ENCODE measurements around the gene EPAS1. TPM values are rescaled to one million over a fixed set of nuclear protein-coding genes. Genes with fewer than 3 reads are reported as not detected.

Gene EPAS1
- total RNA-seq, 1 experiment from 2014 or later = 17.3 TPM

DNA sequence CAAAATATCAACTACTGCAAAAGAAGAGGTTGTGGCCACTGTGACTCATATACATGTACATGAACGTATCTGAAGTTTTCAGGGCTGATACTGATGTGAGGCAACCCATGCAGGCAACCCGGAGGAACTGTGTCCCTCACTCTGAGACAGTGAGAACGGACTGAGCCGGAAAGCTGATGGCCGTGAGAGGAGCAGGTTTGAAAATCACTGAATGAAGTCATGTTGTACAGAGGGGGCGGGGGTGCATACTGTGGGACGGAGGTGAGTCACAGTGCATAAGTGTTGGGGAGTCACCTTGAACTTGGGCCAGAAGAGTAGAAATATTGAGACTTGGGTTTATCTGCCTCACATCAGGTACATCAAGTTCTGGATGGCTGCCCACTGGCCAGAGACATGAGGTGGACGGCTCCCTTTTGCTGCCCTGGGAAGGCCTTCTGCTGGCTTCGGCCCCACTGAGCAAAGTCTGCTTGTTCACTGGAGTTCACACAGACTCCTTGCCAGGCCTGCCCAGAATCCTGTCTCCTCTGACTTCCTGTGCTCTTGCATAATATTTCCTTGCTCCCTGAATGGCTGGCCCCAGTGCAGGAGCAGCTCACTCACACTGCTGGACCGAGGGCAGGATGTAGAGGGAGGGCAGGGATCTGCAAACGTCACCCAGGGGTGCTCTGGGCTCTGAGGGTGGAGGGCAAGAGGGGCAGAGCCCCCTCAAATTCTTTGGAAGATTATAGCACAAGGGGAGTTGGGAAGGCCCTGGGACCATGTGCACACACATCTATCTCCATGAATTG, 18.1 kb downstream of the EPAS1 start:
- Histone ChIP-seq H3K9me3 (replicated peaks) (no peaks in the 10 kb centered on the region; the same call in 1 of the 2 replicates), H3K27ac (no peak overlapping the region), H3K4me3 (no peak overlapping the region), H3K4me1 (no peaks in the 10 kb centered on the region), H3K27me3 (no peaks in the 10 kb centered on the region), H3K36me3 (no peaks in the 10 kb centered on the region)
- no peak for DNase-seq

GRCh38 chr2:46317094-46317486, 19.9 kb downstream of the EPAS1 start:
- no peaks in the 10 kb centered on the region; the same call in 1 of the 2 replicates for H3K9me3 ChIP-seq (replicated peaks)
- no peak overlapping the region for H3K4me3 ChIP-seq
- no peak for DNase-seq
- H3K27ac ChIP-seq = no peak overlapping the region
- H3K27me3 ChIP-seq = no peaks in the 10 kb centered on the region
- H3K36me3 ChIP-seq = no peaks in the 10 kb centered on the region
- no peaks in the 10 kb centered on the region for H3K4me1 ChIP-seq

GRCh38 chr2:46318579-46319460, 21.6 kb downstream of the EPAS1 start:
- no peaks in the 10 kb centered on the region for H3K4me1 ChIP-seq
- H3K36me3 ChIP-seq = no peaks in the 10 kb centered on the region
- DNase-seq = no peak
- H3K27ac ChIP-seq = no peak overlapping the region
- no peaks in the 10 kb centered on the region; the same call in 1 of the 2 replicates for H3K9me3 ChIP-seq (replicated peaks)
- H3K27me3 ChIP-seq = no peaks in the 10 kb centered on the region
- H3K4me3 ChIP-seq = no peak overlapping the region

DNA sequence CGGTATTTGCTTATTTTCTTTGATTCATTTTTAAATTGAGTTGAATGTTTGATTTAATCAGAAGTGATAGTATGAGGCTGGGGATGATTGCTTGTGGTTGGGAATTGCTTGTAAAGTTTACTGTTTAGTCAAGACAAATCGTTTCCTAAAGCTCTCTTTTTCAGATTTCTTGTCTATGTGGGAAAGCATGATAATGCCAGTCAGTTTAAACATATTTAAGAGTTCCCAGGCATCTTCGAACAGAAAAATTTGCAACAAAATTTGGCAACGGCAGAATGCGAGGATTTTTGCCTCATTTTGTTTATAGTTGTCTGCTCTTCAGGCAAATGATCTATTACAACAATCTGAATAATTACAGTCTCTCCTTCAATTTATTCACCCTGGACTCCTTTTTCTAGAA, 22.5 kb downstream of the EPAS1 start:
- no peak overlapping the region for H3K27ac ChIP-seq
- H3K36me3 ChIP-seq = no peaks in the 10 kb centered on the region
- no peak for DNase-seq
- no peaks in the 10 kb centered on the region for H3K4me1 ChIP-seq
- H3K27me3 ChIP-seq = no peaks in the 10 kb centered on the region
- H3K4me3 ChIP-seq = no peak overlapping the region
- H3K9me3 ChIP-seq (replicated peaks) = no peaks in the 10 kb centered on the region

GRCh38 chr2:46320141-46320567, 22.9 kb downstream of the EPAS1 start:
- Histone ChIP-seq H3K4me3 (no peak overlapping the region), H3K4me1 (no peaks in the 10 kb centered on the region), H3K27me3 (no peaks in the 10 kb centered on the region), H3K36me3 (no peaks in the 10 kb centered on the region), H3K27ac (no peak overlapping the region), H3K9me3 (replicated peaks) (no peaks in the 10 kb centered on the region)
- DNase-seq = no peak

DNA sequence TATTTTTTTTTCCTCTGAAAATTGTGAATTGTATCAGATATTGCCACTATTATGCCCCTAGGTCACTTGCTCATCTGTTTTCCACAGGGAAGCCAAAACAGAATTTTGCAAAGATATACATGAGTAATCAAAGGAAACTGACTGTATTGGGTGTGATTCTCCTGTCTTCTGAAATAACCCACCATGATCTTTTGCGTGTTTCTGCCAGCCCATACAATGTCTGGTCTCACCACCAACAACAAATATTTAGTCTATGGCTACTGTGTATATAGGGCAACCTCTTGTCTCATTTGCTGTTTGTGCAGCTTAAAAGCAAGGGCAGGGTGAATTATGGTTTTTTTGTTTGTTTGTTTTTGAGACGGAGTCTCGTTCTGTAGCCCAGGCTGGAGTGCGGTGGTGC, 26.5 kb downstream of the EPAS1 start:
- no peaks in the 10 kb centered on the region for H3K9me3 ChIP-seq (replicated peaks)
- no peaks in the 10 kb centered on the region for H3K36me3 ChIP-seq
- no peak overlapping the region for H3K4me3 ChIP-seq
- H3K4me1 ChIP-seq = no peaks in the 10 kb centered on the region
- no peak overlapping the region for H3K27ac ChIP-seq
- no peak for DNase-seq
- H3K27me3 ChIP-seq = no peaks in the 10 kb centered on the region

GRCh38 chr2:46325182-46325928, 28.1 kb downstream of the EPAS1 start:
- no peaks in the 10 kb centered on the region for H3K9me3 ChIP-seq (replicated peaks)
- H3K27me3 ChIP-seq = no peaks in the 10 kb centered on the region
- H3K36me3 ChIP-seq = no peaks in the 10 kb centered on the region
- no peak for DNase-seq
- H3K4me1 ChIP-seq = peaks cover 9% of the 10 kb centered on the region
- H3K27ac ChIP-seq = no peak overlapping the region
- H3K4me3 ChIP-seq = no peak overlapping the region

DNA sequence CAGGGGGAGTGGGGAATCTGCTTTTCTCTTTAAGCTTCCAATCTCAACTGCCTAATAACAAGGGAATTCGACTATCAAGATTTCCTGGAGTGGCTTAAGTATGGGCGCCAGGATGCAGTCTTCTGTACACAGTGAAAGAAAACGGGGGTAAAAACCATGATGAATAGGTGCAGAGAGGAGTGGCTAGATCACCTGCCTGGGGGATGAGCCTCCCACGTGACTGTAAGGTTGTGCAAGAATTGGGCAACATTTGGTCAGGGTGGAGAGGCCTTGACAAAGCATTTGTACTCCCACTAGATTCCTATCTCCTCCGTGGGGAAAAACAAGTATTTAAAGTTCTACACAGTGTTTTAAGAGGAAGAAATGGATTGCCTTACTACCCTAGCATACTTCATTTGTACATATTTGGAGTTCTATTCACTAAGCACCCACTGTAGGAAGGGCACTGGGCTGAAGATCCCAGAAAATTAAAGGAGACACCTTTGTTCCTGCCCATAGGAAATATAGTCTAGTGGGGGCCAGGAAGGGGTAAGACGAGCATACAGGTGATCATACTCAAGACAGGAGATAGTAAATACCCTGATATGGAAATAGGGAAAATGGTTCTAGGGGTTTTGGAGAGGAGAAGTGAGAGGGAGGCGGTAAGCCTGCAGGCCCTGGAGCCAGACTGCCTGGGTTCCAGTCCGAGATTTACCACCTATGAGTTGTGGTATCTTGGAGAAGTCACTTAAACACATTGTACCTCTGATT, 29.2 kb downstream of the EPAS1 start:
- Histone ChIP-seq H3K4me1 (peaks cover 19% of the 10 kb centered on the region), H3K36me3 (no peaks in the 10 kb centered on the region), H3K4me3 (no peak overlapping the region), H3K27ac (no peak overlapping the region), H3K9me3 (replicated peaks) (no peaks in the 10 kb centered on the region), H3K27me3 (no peaks in the 10 kb centered on the region)
- DNase-seq = no peak

GRCh38 chr2:46327627-46328026, 30.4 kb downstream of the EPAS1 start:
- peak in 1 of 2 experiments; percentile 19 for DNase-seq
- Histone ChIP-seq H3K36me3 (no peaks in the 10 kb centered on the region), H3K4me3 (no peak overlapping the region), H3K27me3 (no peaks in the 10 kb centered on the region), H3K9me3 (replicated peaks) (no peaks in the 10 kb centered on the region), H3K4me1 (peaks cover 28% of the 10 kb centered on the region), H3K27ac (no peak overlapping the region)

DNA sequence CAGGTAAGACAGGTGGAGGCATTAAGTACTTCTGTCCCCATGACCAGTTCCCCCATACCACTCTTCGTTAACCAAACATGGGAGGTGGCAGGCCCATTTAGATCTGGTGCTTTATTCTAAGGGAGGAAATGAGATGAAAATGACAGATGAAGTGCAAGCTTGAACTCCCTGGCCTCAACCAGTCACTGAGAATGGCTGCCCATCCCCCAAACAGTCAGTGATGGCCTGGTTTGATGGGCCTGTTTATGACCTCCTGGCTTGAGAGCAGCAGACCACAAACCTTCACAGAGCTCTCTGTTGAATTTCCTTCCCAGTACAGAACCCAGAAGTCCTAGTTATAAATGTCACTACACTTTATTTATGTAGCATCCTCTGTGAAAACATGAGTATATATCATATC, 31.1 kb downstream of the EPAS1 start:
- Histone ChIP-seq H3K4me3 (no peak overlapping the region), H3K36me3 (no peaks in the 10 kb centered on the region), H3K4me1 (peaks cover 34% of the 10 kb centered on the region), H3K27me3 (no peaks in the 10 kb centered on the region), H3K27ac (no peak overlapping the region), H3K9me3 (replicated peaks) (no peaks in the 10 kb centered on the region)
- no peak for DNase-seq

DNA sequence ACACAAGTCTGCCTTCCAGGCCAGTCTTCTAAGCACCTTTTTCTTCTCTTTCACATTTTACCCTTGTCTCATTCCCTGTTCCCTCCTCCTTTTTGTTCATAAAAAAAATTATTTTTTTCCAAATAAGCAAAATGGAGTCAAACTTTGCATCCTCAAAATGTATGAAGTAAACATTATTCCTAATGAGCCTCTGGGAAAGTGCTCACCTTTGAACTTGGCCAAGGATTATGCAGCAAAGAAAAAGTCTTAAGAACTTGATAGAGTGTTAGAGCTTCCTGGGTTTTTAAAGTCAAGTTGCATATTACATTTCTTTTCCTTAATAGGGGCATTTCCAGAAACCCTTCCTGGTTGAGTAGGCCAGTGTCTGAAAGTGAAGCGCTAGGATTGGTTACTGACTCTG, 31.6 kb downstream of the EPAS1 start:
- Histone ChIP-seq H3K27me3 (no peaks in the 10 kb centered on the region), H3K36me3 (no peaks in the 10 kb centered on the region), H3K4me3 (no peak overlapping the region), H3K27ac (no peak overlapping the region), H3K4me1 (peaks cover 40% of the 10 kb centered on the region), H3K9me3 (replicated peaks) (no peaks in the 10 kb centered on the region)
- no peak for DNase-seq

DNA sequence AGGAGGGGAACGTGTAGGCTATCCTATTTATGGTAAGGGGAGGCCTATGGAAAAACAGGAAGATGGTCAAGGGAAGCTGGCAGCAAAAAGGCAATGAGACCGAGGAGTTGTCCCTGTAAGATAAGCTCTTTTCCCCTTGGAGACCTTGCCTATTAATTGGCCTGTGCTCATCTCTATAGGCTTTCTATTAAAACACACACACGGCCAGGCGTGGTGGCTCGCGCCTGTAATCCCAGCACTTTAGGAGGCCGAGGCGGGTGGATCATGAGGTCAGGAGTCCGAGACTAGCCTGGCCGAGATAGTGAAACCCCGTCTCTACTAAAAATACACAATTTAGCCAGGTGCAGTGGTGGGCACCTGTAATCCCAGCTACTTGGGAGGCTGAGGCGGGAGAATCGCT, 32.1 kb downstream of the EPAS1 start:
- no peak overlapping the region for H3K4me3 ChIP-seq
- H3K36me3 ChIP-seq = no peaks in the 10 kb centered on the region
- no peak for DNase-seq
- H3K27me3 ChIP-seq = no peaks in the 10 kb centered on the region
- no peak overlapping the region for H3K27ac ChIP-seq
- peaks cover 45% of the 10 kb centered on the region for H3K4me1 ChIP-seq
- no peaks in the 10 kb centered on the region for H3K9me3 ChIP-seq (replicated peaks)

DNA sequence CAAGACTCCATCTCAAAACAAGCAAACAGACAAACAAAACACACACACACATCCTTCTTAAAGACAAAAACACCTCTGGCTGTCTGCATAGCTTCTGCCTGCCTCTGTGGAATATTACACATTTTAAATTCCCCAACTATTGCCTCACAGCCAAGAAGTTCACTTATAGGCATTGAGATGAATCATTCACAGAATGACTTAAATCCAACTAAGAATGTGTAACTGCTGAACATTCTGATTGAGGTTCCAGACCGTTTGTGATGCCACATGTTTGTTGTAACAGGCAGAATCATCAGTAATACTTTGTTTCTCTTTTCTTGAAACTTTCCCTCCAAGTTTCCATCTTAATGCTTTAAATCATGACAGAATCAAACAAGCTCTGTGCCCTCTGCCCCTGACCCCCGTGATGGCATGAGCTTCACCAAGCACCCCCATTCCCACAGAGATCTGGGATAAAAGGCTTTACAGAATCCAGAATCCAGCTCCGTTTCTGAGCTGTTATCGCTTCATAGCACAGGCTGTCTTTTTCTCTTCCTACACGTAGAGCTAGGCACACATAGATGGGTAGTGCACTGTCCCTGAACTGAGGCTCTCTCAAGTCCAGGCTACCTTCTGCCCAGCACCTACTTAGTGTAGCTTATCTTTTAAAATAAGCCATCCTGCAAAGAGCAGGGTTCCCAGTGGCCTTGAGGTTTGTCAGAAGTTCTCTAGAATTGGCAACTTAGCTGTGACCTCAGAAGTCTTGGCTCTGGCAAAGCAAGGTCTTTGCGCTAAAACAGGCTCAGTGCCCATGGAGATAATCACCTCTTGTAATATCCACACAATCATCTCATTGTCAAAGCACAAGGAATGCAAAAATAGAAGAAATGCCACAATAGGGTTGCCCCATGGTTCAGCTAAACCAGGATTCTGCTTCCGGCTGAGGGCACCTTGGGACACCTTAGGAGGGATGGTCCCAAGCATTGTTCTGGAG, 32.9 kb downstream of the EPAS1 start:
- Histone ChIP-seq H3K27me3 (no peaks in the 10 kb centered on the region), H3K4me3 (no peak overlapping the region), H3K36me3 (no peaks in the 10 kb centered on the region), H3K4me1 (peaks cover 52% of the 10 kb centered on the region), H3K9me3 (replicated peaks) (no peaks in the 10 kb centered on the region), H3K27ac (peak overlapping the region; percentile 98; the same call in 1 of the 2 replicates)
- peak in 1 of 2 experiments; percentile 43 for DNase-seq
